ENCODE data around the gene RECQL5.

Gene RECQL5

GRCh38 chr17:75685499-75685898 lies 18.5 kb upstream of the RECQL5 start:
- DNase-seq = no peak

DNA sequence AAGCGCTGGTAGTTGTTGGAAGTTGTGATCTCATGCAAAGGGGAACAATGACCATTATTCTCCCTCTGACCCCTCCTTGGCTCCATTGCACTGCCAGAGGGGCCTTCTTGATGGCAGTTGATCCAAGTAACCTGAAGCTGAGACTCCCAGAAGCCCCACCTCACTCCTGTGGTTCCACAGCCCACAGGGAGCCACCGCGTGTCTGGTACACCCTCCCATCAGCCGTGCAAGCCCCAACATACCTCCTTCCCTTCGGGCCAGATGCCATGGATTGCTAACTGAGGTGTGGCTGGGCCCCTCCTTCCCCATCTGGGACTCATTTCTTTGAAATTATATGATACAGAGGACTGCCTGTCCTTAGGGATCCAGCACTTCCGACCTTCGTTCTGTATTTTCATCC lies 18.0 kb upstream of the RECQL5 start:
- DNase-seq = no peak

DNA sequence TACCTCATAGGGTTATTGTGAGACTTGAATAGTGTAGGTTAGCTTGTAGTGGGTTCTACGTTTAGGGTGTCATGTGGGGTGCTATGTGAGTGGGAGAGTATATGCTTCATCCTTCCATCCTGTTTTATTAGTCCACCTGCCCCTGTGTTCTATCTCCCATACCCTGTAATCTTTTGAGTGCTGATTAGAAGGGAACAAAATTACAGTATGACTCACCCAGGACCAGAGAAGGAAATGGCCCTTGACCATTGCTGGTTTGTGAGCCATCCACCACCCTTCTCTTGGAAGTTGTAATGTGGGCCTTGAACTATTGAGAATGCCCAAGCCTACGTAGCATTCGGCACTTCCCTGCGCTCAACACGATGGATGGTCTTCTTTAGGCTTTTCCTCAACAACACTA lies 17.3 kb upstream of the RECQL5 start:
- no peak for DNase-seq

- no peak for DNase-seq
Measured at GRCh38 chr17:75683583-75683982, 16.6 kb upstream of the RECQL5 start.

- no peak for DNase-seq
Measured at GRCh38 chr17:75681289-75681688, 14.3 kb upstream of the RECQL5 start.

GRCh38 chr17:75680431-75680830 lies 13.5 kb upstream of the RECQL5 start:
- no peak for DNase-seq

GRCh38 chr17:75679706-75680211 lies 12.8 kb upstream of the RECQL5 start:
- no peak for DNase-seq

GRCh38 chr17:75676461-75676860 lies 9.5 kb upstream of the RECQL5 start:
- DNase-seq = no peak

DNA sequence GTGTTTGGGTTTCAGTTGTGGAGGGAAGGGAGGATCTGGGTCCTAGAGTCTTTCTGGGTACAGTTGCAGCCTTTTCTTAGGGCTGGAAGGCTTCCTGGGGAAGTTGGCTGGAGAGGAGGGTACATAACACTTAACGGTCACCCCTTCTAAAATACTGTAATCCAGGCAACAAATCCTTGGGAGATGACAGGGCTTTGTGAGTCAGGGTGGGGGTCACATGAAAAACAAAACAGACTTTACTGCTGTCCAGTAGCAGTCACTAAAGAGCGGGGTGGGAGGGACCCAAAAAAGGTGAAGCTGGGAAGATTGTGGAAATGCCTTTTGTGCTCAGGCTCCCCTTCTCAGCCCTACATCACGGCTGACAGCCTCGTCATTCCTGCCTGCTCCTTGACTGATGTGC lies 6.5 kb upstream of the RECQL5 start:
- no peak for DNase-seq

DNA sequence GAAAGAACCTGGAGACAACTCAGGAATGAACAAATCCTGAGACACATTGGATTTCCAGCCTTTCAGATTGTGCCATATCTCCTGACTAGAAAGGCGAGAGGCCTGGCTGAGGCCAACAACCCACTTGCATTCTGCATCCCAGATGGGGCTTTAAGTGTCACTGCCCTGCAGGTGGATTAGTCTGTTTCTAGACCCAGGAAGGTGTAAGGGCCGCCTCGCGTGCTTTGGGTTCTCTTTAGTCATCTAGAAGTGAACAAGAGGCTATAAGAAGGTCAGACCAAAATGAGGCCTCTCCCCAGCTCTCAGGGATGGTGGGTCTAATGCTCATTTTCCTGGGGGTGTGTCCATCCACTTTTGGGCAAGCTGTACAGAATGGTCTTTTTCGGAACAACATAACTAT lies 5.1 kb upstream of the RECQL5 start:
- no peak for DNase-seq

- DNase-seq = no peak
Measured at GRCh38 chr17:75670868-75671267, 3.9 kb upstream of the RECQL5 start.

DNA sequence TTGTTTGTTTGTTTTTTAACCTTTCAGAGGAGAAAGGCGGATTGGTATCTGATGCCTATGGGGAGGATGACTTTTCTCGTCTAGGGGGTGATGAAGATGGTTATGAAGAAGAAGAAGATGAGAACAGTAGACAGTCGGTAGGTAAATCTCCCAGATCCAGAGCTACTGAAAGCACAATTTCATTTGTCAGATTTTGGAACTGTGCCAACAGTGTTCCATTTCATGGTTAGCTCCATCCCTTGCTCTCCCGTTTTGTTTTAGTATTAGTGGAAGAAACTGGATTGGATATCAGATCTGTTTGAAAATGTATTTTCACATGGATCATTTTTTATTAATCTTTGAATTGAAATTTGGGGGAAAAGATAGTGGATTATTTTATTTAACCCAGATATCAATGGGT lies 1.5 kb upstream of the RECQL5 start:
- DNase-seq = no peak

GRCh38 chr17:75667825-75668224 lies 871 bp upstream of the RECQL5 start:
- DNase-seq = no peak

DNA sequence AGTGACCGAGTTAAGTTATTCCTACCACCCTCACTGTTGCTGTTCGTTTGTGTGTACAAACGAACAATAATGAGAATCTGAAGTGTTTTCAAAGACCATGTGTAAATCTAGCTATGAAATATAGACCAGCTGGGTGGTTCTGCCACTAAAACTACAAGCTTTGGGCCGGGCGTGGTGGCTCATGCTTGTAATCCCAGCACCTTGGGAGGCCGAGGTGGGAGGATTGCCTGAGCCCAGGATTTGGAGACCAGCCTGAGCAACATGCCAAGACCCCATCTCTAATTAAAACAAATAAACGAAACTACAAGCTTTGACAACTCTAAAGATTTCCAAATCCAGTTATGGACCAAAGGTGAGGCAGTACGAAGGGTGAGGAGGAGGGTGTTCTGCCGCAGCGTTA lies 973 bp downstream of the RECQL5 start:
- DNase-seq = no peak

GRCh38 chr17:75664099-75664549 lies 2.8 kb downstream of the RECQL5 start:
- DNase-seq = no peak

DNA sequence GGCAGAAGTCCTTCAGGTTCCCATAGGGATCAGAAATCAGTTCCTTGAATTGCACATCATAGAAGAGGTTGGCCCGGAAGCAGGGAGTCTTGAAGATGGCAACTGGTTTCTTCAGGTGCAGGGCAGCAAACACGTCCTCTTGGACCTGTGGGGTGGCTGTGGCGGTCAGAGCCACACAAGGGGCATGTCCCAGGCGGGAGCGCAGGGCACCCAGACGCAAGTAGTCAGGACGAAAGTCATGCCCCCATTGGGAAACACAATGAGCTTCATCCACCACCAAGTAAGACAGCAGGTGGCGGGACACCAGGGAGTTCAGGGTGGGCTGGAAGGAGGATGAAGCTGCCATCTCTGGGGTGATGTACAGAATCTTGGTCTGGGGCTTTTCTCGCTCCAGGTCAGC lies 4.4 kb downstream of the RECQL5 start:
- DNase-seq = no peak

DNA sequence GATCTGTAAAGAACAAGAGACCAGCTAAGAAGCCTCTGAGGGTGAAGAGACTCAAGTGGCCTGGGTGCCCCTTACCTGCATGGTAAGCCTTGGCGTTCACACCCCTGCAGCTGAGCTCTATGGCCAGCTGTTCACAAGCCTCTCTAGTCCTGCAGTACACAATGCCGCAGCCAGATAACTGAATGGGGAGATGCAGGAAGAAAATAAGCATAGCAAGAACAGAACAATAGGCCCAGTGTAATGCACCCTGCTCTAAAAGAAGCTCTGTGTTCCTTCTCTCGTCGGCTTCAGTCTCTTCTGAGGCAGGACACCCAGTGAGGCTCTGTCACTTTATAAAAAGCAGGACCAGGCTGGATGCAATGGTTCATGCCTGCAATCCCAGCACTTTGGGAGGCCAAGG lies 5.4 kb downstream of the RECQL5 start:
- DNase-seq = no peak

- DNase-seq = no peak
Measured at GRCh38 chr17:75658237-75658636, 8.7 kb downstream of the RECQL5 start.

GRCh38 chr17:75654176-75654575 lies 12.8 kb downstream of the RECQL5 start:
- no peak for DNase-seq

DNA sequence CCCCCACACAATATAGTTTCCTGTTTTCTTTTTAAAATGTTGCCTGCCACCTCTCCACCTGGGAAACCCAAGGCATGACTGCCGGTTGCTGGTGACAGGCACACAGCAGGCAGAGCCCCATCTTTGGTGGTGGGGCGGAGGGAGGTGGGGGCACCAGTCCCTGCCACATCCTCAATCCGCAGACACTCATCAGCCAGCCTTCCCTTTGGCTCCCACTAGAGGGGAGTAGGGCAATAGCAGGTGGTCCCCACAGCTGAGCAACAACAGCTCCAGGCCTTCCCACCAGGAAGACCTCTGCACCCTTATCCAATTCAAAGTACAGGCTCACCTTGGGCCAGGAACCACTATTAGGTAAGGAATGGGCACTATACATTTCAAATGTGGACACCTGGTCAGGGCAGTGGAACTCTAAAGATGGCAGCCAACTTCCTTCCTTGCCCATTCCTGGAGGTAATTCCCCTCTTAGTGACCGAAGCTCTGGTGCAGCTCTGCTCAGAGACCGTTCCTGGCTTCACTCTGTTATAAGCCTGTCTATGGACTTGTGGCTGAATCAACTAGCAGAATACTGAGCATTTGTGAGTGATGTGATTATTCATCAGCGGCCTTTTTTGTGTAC lies 13.9 kb downstream of the RECQL5 start:
- peak; percentile 10 for DNase-seq

- DNase-seq = no peak
Measured at GRCh38 chr17:75652341-75652740, 14.6 kb downstream of the RECQL5 start.

GRCh38 chr17:75650874-75651273 lies 16.1 kb downstream of the RECQL5 start:
- no peak for DNase-seq

- DNase-seq = no peak
Measured at GRCh38 chr17:75649687-75650086, 17.3 kb downstream of the RECQL5 start.

GRCh38 chr17:75647921-75648320 lies 19.0 kb downstream of the RECQL5 start:
- DNase-seq = no peak

DNA sequence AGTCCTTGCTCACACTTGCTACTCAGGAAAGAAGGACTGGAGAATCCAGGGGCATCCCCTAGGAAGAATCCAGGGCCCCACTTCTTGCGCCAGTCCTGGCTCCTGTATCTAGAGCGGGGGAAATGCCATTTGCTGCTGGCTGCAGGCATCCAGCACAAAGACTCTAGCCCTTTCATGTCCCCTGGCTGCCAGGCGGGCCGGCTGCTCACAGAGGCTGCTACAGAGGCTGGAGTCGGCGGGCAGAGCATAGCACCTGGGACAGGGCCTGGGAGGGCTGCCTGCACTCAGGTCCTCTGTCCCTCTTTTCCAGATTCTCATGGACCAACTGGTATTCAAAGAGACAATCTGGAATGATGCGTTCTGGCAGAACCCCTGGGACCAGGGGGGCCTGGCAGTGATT lies 19.9 kb downstream of the RECQL5 start:
- no peak for DNase-seq

DNA sequence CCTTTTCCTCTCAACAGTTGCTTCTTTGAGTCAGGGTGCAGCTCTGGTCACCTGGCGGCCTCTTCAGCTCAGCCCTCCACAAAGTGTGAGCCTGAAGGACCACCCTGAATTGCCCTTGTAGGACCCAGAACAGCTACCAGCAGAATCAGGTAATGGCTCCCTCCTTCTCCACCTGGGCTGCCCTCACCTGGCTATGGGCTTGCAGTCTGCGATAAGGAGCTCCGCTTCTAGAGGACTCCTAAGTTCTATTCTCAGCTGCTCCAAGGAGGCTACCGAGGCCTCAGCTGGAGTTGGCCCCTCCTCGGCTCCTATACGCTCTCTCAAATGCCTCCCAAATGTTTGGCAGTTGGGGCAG lies 20.3 kb downstream of the RECQL5 start:
- no peak for DNase-seq
